ENCODE data around the gene FEM1A. TPM values are rescaled to one million over a fixed set of nuclear protein-coding genes. Genes with fewer than 3 reads are reported as not detected.

The FEM1A gene
- total and polyA plus RNA-seq, 10 of the 15 experiments (the other 5 are each of a cell fraction or from before 2014, with no cell fraction given) = 0.27 to 17.4 (median 3.8) TPM

DNA sequence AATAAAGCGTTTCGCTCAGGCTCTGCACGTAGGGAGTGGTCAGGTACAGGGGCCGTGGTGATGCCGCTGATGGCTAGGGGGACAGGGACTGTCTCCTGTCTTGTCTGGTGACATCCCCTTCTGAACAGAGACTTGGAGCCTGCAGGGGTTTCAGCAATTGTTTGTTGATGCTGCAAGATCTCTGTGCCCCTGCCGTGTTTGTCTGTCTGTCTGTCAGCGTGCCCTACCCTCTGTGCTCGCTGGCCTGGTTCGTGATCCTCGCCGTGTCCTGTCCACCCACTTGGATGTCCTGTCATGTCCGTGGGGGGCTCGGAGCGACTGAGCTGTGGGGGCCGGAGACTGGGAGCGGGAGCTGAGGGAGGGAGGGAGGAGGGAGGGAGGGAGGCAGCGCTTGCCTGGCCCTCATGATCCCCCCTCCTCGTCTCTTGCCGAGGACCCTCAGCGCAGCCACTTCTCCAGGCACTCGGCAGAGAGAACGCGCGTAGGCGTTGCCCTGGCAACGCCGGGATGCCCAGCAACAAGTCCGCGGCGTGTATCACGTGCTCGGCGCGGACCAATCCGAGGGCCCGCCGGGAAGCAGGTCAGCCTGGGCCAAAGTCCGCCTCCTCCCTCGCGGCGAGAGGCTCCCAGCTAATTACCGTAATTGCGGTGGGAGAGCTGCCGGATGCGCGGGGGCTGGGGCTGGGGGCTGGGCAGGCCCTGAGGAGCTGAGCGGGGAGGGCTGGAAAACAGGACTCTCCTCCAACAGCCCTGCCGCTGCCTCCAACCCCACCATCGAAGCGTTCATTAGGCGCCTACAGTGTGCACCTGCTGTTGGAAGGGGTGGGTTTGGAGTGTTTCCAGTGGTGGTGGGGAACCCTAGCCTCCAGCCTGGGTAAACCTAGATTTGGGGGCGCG, 31.9 kb upstream of the FEM1A start:
- H2AFZ ChIP-seq (ENCODE audit: control insufficient read depth, low read depth, low read length) = peak overlapping the region; percentile 44; the same call in 1 of the 2 replicates
- peak; percentile 49 for DNase-seq (ENCODE audit: low read depth, low spot score)
- TF ChIP-seq BCL11A (IDR thresholded peaks at IDR 0.05; ENCODE audit: low read depth, low read length) (peak; percentile 77; the same call in 1 of the 2 replicates), MTA2 (IDR thresholded peaks at IDR 0.05; ENCODE audit: low read depth) (peak; percentile 96), EGR1 (IDR thresholded peaks at IDR 0.05; ENCODE audit: borderline replicate concordance in 1 of 2, low read depth in 2 of 2, low read length in 2 of 2) (no peak), ZNF687 (IDR thresholded peaks at IDR 0.05) (no peak), NFYB (IDR thresholded peaks at IDR 0.05; ENCODE audit: insufficient read depth, low read depth, low read length) (peak; percentile 79), IKZF2 (IDR thresholded peaks at IDR 0.05) (peak; percentile 72 to 83; a peak in 3 of 4 replicates), RAD51 (IDR thresholded peaks at IDR 0.05) (peak; percentile 90), LARP7 (IDR thresholded peaks at IDR 0.05) (peak; percentile 39; the same call in 1 of the 2 replicates), CHD2 (IDR thresholded peaks at IDR 0.05; ENCODE audit: borderline replicate concordance, low read depth, low read length) (peak; percentile 92), BMI1 (IDR thresholded peaks at IDR 0.05; ENCODE audit: borderline replicate concordance) (peak; percentile 98), MEF2B (IDR thresholded peaks at IDR 0.05; ENCODE audit: partially characterized antibody, poor library complexity, severe bottlenecking) (peak; percentile 64), BRCA1 (IDR thresholded peaks at IDR 0.05; ENCODE audit: low read depth, low read length) (no peak), EP300 (IDR thresholded peaks at IDR 0.05; ENCODE audit: borderline replicate concordance in 1 of 2, control insufficient read depth in 1 of 2, low read depth in 2 of 2, low read length in 2 of 2) (peak in 1 of 2 experiments; percentile 12; a peak in 1 of 4 replicates)
- TF ChIP-seq, protein P1, sequence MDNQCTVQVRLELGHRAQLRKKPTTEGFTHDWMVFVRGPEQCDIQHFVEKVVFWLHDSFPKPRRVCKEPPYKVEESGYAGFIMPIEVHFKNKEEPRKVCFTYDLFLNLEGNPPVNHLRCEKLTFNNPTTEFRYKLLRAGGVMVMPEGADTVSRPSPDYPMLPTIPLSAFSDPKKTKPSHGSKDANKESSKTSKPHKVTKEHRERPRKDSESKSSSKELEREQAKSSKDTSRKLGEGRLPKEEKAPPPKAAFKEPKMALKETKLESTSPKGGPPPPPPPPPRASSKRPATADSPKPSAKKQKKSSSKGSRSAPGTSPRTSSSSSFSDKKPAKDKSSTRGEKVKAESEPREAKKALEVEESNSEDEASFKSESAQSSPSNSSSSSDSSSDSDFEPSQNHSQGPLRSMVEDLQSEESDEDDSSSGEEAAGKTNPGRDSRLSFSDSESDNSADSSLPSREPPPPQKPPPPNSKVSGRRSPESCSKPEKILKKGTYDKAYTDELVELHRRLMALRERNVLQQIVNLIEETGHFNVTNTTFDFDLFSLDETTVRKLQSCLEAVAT (IDR thresholded peaks at IDR 0.05) = peak; percentile 50; the same call in 1 of the 2 replicates
- TF ChIP-seq, protein P2, sequence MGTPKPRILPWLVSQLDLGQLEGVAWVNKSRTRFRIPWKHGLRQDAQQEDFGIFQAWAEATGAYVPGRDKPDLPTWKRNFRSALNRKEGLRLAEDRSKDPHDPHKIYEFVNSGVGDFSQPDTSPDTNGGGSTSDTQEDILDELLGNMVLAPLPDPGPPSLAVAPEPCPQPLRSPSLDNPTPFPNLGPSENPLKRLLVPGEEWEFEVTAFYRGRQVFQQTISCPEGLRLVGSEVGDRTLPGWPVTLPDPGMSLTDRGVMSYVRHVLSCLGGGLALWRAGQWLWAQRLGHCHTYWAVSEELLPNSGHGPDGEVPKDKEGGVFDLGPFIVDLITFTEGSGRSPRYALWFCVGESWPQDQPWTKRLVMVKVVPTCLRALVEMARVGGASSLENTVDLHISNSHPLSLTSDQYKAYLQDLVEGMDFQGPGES (IDR thresholded peaks at IDR 0.05) = no peak

More for the DNA sequence above, 31.9 kb upstream of the FEM1A start:
- SMC1A ChIA-PET (ENCODE audit: uncharacterized antibody, unreplicated experiment) = interaction anchor here (1.5 to 3.8 kb wide), 2 partner anchors 9 to 32 kb away, joined by 3 to 18 read pairs; partner anchors contain the start of gene FEM1A
- Histone ChIP-seq H3K79me2 (ENCODE audit: control insufficient read depth, insufficient read depth, low read length) (no peaks in the 10 kb centered on the region), H3K36me3 (ENCODE audit: control insufficient read depth in 2 of 2, insufficient read depth in 2 of 2, low read length in 1 of 2) (no peaks in the 10 kb centered on the region), H3K4me1 (ENCODE audit: control insufficient read depth, insufficient read depth, low read length) (peaks cover 4% of the 10 kb centered on the region; the same call in 1 of the 2 replicates), H4K20me1 (ENCODE audit: control insufficient read depth, insufficient read depth) (no peaks in the 10 kb centered on the region), H3K27me3 (replicated peaks in 1 of 2; ENCODE audit: control insufficient read depth in 2 of 2, insufficient read depth in 2 of 2, low read length in 1 of 2) (no peaks in the 10 kb centered on the region; a peak in 2 of 4 replicates), H3K9ac (ENCODE audit: control insufficient read depth, insufficient read depth, low read length) (no peak overlapping the region), H3K27ac (ENCODE audit: control insufficient read depth, insufficient read depth) (no peak overlapping the region), H3K9me3 (replicated peaks; ENCODE audit: control insufficient read depth, insufficient read depth, low read length) (no peaks in the 10 kb centered on the region), H3K4me2 (ENCODE audit: control insufficient read depth, insufficient read depth) (peak overlapping the region; percentile 89), H3K4me3 (peak overlapping the region; percentile 47; the same call in 1 of the 2 replicates)
- POLR2A ChIA-PET = interaction anchor here (0.6 to 0.9 kb wide), 3 partner anchors 15 to 209 kb away, joined by 3 read pairs; partner anchors contain the start of gene KDM4B
- CTCF ChIA-PET = interaction anchor here (0.6 to 3.0 kb wide), 3 partner anchors 25 to 814 kb away, joined by 3 to 25 read pairs (median 3); partner anchors contain the start of gene FEM1A
- in situ Hi-C loops (cut with MboI) = no loop called here
- ATAC-seq = peak; percentile 99
- peak; percentile 77 for FAIRE-seq
- 9% methylated on average over 46 of the region's 53 CpGs for WGBS (ENCODE audit: insufficient coverage, insufficient replicate concordance, low lambda C conversion rate, missing lambda C conversion rate)
- intact Hi-C loops (cut with micrococcal nuclease; ENCODE audit: unreplicated experiment) = no loop called here
- RAD21 ChIA-PET (ENCODE audit: unreplicated experiment) = interaction anchor here (0.6 to 2.2 kb wide), 4 partner anchors 12 to 1328 kb away, joined by 3 to 18 read pairs (median 4); partner anchors contain the start of gene FEM1A
- BruUV-seq (replicated peaks) = no TSS peak

All from GM12878 (cell line).